SK-N-SH (cell line): ENCODE results near the gene ZGPAT. TPM values are rescaled to one million over a fixed set of nuclear protein-coding genes. Genes with fewer than 3 reads are reported as not detected.
"Not testable (repeated sequence)": the region's sequence is repeated elsewhere in the genome, so short reads cannot be mapped to it uniquely, and the experiment has no call there.

ENCODE experiments used
- CTCF ChIA-PET: fragments of 300-600, 350-600 bp; formaldehyde crosslinking; extraction: SDS; loops from one replicate; lab custom pipeline; 2021; lab: Yijun Ruan, JAX
- POLR2A ChIA-PET: fragments of 350-600 bp; sonication (Branson Sonifier 250); formaldehyde crosslinking; extraction: SDS; loops from one replicate; lab custom pipeline; 2020; ENCODE audit warnings: antibody characterized with exemption, inconsistent platforms; lab: Yijun Ruan, JAX
- DNase-seq: peaks from one replicate; pipeline ENCODE4 v3.0.0; 2012
- H2AFZ ChIP-seq: fragments of 200-600 bp; sonication (generic); 2 replicates; pipeline ENCODE4 v1.8.1; 2016; ENCODE audit warnings: antibody characterized with exemption, mild to moderate bottlenecking, low read depth
- H3F3A ChIP-seq: fragments of 200-600 bp; sonication (generic); replicated peaks from 2 replicates; pipeline ENCODE3; 2016; ENCODE audit warnings: antibody characterized with exemption, mild to moderate bottlenecking; ENCODE audit not compliant: insufficient read depth
- H3K27ac ChIP-seq, 2 experiments: fragments of 200-500 bp in 1 of 2; fragments of 200-600 bp in 1 of 2; sonication (Bioruptor generic) in 1 of 2; sonication (generic), shearing (Covaris generic) in 1 of 2; 2 replicates each; pipeline versions ENCODE4 v1.5.1 to v1.6.1; 2014 to 2016; ENCODE audit warnings: low read depth in 2 of 2, inconsistent platforms in 1 of 2, low read length in 1 of 2, mild to moderate bottlenecking in 1 of 2, mixed read lengths in 1 of 2
- H3K27me3 ChIP-seq: fragments of 200-600 bp; sonication (generic), shearing (Covaris generic); 2 replicates; pipeline ENCODE4 v1.6.1; 2016; ENCODE audit warnings: mixed run types; ENCODE audit not compliant: insufficient read depth
- H3K36me3 ChIP-seq, 2 experiments: fragments of 200-500 bp in 1 of 2; fragments of 200-600 bp in 1 of 2; sonication (Bioruptor generic) in 1 of 2; sonication (generic) in 1 of 2; replicated peaks in 1 of 2; 2 replicates each; pipeline versions ENCODE3 to v1.5.1; 2014 to 2016; ENCODE audit warnings: low read length in 1 of 2, mild to moderate bottlenecking in 1 of 2; ENCODE audit not compliant: insufficient read depth in 2 of 2, control insufficient read depth in 1 of 2
- H3K4me1 ChIP-seq, 2 experiments: fragments of 200-500 bp in 1 of 2; fragments of 200-600 bp in 1 of 2; sonication (Bioruptor generic) in 1 of 2; sonication (generic), shearing (Covaris generic) in 1 of 2; 2 replicates each; pipeline versions ENCODE4 v1.5.1 to v1.6.1; 2014 to 2016; ENCODE audit warnings: low read depth in 1 of 2, low read length in 1 of 2, mixed run types in 1 of 2; ENCODE audit not compliant: insufficient read depth in 2 of 2, control insufficient read depth in 1 of 2
- H3K4me2 ChIP-seq: fragments of 200-600 bp; sonication (generic), shearing (Covaris generic); 2 replicates; pipeline ENCODE4 v1.6.1; 2017; ENCODE audit warnings: mixed run types
- H3K4me3 ChIP-seq, 2 experiments: fragments of 200-500 bp in 1 of 2; fragments of 200-600 bp in 1 of 2; sonication (Bioruptor generic) in 1 of 2; sonication (generic), shearing (Covaris generic) in 1 of 2; 2 replicates each; pipeline versions ENCODE4 v1.5.1 to v1.8.1; 2014 to 2016; ENCODE audit warnings: low read depth in 2 of 2, inconsistent platforms in 1 of 2, low read length in 1 of 2, mild to moderate bottlenecking in 1 of 2, mixed read lengths in 1 of 2, moderate library complexity in 1 of 2
- H3K79me2 ChIP-seq: fragments of 200-600 bp; sonication (generic); 2 replicates; pipeline ENCODE4 v1.8.1; 2017; ENCODE audit warnings: mild to moderate bottlenecking; ENCODE audit not compliant: insufficient read depth
- H3K9ac ChIP-seq: fragments of 200-600 bp; sonication (generic); 2 replicates; pipeline ENCODE4 v1.6.1; 2017; ENCODE audit warnings: mixed run types
- H3K9me2 ChIP-seq: fragments of 200-600 bp; sonication (generic); 2 replicates; pipeline ENCODE4 v1.6.1; 2017; ENCODE audit warnings: mixed run types
- H3K9me3 ChIP-seq: fragments of 200-600 bp; sonication (generic); 2 replicates; pipeline ENCODE4 v1.6.1; 2017; ENCODE audit warnings: mixed run types, mild to moderate bottlenecking, moderate library complexity
- H4K20me1 ChIP-seq: fragments of 200-600 bp; sonication (generic); 2 replicates; pipeline ENCODE4 v1.6.1; 2017; ENCODE audit warnings: mild to moderate bottlenecking, mixed run types; ENCODE audit not compliant: insufficient read depth
- FOXM1 ChIP-seq: IDR thresholded peaks from 2 replicates; pipeline ENCODE4 v1.4.0; 2012; ENCODE audit warnings: low read depth, mild to moderate bottlenecking
- MAX ChIP-seq: IDR thresholded peaks from 2 replicates; pipeline ENCODE4 v1.4.0; 2012; ENCODE audit warnings: low read depth
- MXI1 ChIP-seq: IDR thresholded peaks from 2 replicates; pipeline ENCODE4 v1.6.1; 2012; ENCODE audit warnings: mild to moderate bottlenecking, low read depth, low read length, improper control_type of control experiment
- NRF1 ChIP-seq: IDR thresholded peaks from 2 replicates; pipeline ENCODE4 v1.6.1; 2012; ENCODE audit warnings: low read depth, mild to moderate bottlenecking, low read length
- RCOR1 ChIP-seq: fragments of 150-350 bp; IDR thresholded peaks from 2 replicates; pipeline ENCODE4 v1.6.1; 2017; ENCODE audit warnings: antibody characterized with exemption, low read length
- RFX5 ChIP-seq: IDR thresholded peaks from 2 replicates; pipeline ENCODE4 v1.6.1; 2012; ENCODE audit warnings: mild to moderate bottlenecking, improper control_type of control experiment, low read length
- RXRA ChIP-seq: IDR thresholded peaks from 2 replicates; pipeline ENCODE4 v1.4.0; 2012; ENCODE audit warnings: low read depth, mild to moderate bottlenecking, borderline replicate concordance
- TCF12 ChIP-seq: IDR thresholded peaks from 2 replicates; pipeline ENCODE4 v1.4.0; 2012
- TEAD4 ChIP-seq: IDR thresholded peaks from 2 replicates; pipeline ENCODE4 v1.4.0; 2012; ENCODE audit warnings: mild to moderate bottlenecking, borderline replicate concordance; ENCODE audit not compliant: insufficient read depth
- WGBS: methylation state at CpG from one replicate; pipeline ENCODE4 v1.1.6; 2017; ENCODE audit warnings: low lambda C conversion rate; 5-methylcytosine and 5-hydroxymethylcytosine counted together
- polyA plus RNA-seq, 3 experiments: library from polyadenylated mRNA; depleted of rRNA; stranded (reverse); fragments of >200 nt; gene quantifications; 2 replicates each; pipeline ENCODE4 v1.2.3, GENCODE V29; 2012

The ZGPAT gene
- polyA plus RNA-seq, 1 of the 3 experiments (the other 2 are of a cell fraction) = 33.7 TPM

GRCh38 chr20:63718996-63719395 lies 11.2 kb downstream of the ZGPAT start:
- Histone ChIP-seq H3K4me2 (no peak overlapping the region), H3K36me3 (peaks cover 15 to 70% of the 10 kb centered on the region in 2 experiments), H4K20me1 (no peaks in the 10 kb centered on the region), H3K9me2 (no peaks in the 10 kb centered on the region), H3K27me3 (no peaks in the 10 kb centered on the region), H3K9me3 (no peaks in the 10 kb centered on the region), H3F3A (no peaks in the 10 kb centered on the region), H3K27ac (no peak overlapping the region), H3K4me3 (no peak overlapping the region), H3K9ac (no peak overlapping the region), H2AFZ (no peak overlapping the region), H3K79me2 (peaks cover 89% of the 10 kb centered on the region), H3K4me1 (no peaks in the 10 kb centered on the region)
- CTCF ChIA-PET = interaction anchor here (1.0 kb wide), 1 partner anchor 57 kb away, joined by 3 read pairs; no protein-coding TSS in a partner anchor
- POLR2A ChIA-PET = interaction anchor here (1.0 kb wide), 1 partner anchor 11 kb away, joined by 3 read pairs; the partner anchor contains the start of genes ARFRP1 and ZGPAT
- 95% methylated on average over 2 of the region's 2 CpGs for WGBS
- TF ChIP-seq MAX (no peak), RCOR1 (no peak), TCF12 (no peak), NRF1 (no peak), MXI1 (no peak), FOXM1 (no peak), TEAD4 (no peak), RXRA (no peak), RFX5 (no peak)
- no peak for DNase-seq

- H3K27me3 ChIP-seq, H3F3A ChIP-seq, H2AFZ ChIP-seq, H3K9me3 ChIP-seq, H3K9ac ChIP-seq, H4K20me1 ChIP-seq, H3K9me2 ChIP-seq, H3K4me1 ChIP-seq, H3K4me2 ChIP-seq, H3K27ac ChIP-seq, DNase-seq, H3K4me3 ChIP-seq: not testable (repeated sequence)
- CTCF ChIA-PET = interaction anchor here (1.8 kb wide), 1 partner anchor 52 kb away, joined by 8 read pairs; no protein-coding TSS in a partner anchor
- WGBS = 95% methylated on average over 2 of the region's 2 CpGs
- Histone ChIP-seq H3K79me2 (peaks cover 88% of the 10 kb centered on the region), H3K36me3 (peaks cover 14 to 58% of the 10 kb centered on the region in 2 experiments)
- POLR2A ChIA-PET = interaction anchor here (1.1 kb wide), 2 partner anchors 15 kb away, joined by 3 to 4 read pairs; partner anchors contain the start of genes ARFRP1 and ZGPAT
Observed at GRCh38 chr20:63722967-63723622, 15.3 kb downstream of the ZGPAT start.

- H3K9ac ChIP-seq, H4K20me1 ChIP-seq, H3K9me2 ChIP-seq, H3K4me1 ChIP-seq, H3K4me2 ChIP-seq, H3K27me3 ChIP-seq, H3K9me3 ChIP-seq, H3K4me3 ChIP-seq, H3K27ac ChIP-seq, H2AFZ ChIP-seq, DNase-seq, CTCF ChIA-PET, POLR2A ChIA-PET: not testable (repeated sequence)
- peaks cover 63% of the 10 kb centered on the region for H3K79me2 ChIP-seq
- H3K36me3 ChIP-seq = peaks cover 15 to 28% of the 10 kb centered on the region in 2 experiments
- H3F3A ChIP-seq = peaks cover 16% of the 10 kb centered on the region
- 96% methylated on average over 18 of the region's 18 CpGs for WGBS
Observed at GRCh38 chr20:63730189-63730733, 22.4 kb downstream of the ZGPAT start.
